Mesenchymal stem cell (in vitro differentiated cells and primary cell): ENCODE results near the gene RBMX.
"Not testable (repeated sequence)": the region's sequence is repeated elsewhere in the genome, so short reads cannot be mapped to it uniquely, and the experiment has no call there.

Experiments
- DNase-seq: peaks from one replicate; pipeline ENCODE4 v3.0.0-alpha.2; 2013
- H2AFZ ChIP-seq: one replicate; pipeline ENCODE4 v1.6.1; 2013; ENCODE audit warnings: low read depth, mild to moderate bottlenecking, control low read depth, inconsistent platforms, low read length, moderate library complexity
- H2AK5ac ChIP-seq: 2 replicates; pipeline ENCODE4 v1.6.1; 2013; ENCODE audit warnings: low read length, moderate library complexity, mild to moderate bottlenecking, inconsistent platforms; ENCODE audit not compliant: severe bottlenecking
- H2BK120ac ChIP-seq: one replicate; pipeline ENCODE4 v1.6.1; 2013; ENCODE audit warnings: low read depth, mild to moderate bottlenecking, inconsistent platforms, low read length, moderate library complexity
- H2BK12ac ChIP-seq, 2 experiments: one replicate each; pipeline ENCODE4 v1.6.1; 2013; ENCODE audit warnings: inconsistent platforms in 2 of 2, low read length in 2 of 2, mild to moderate bottlenecking in 2 of 2, moderate library complexity in 2 of 2, control low read depth in 1 of 2
- H2BK15ac ChIP-seq: one replicate; pipeline ENCODE4 v1.6.1; 2013; ENCODE audit warnings: mild to moderate bottlenecking, low read depth, inconsistent platforms; ENCODE audit not compliant: poor library complexity, severe bottlenecking
- H2BK5ac ChIP-seq: 2 replicates; pipeline ENCODE4 v1.6.1; 2013; ENCODE audit warnings: low read depth, mild to moderate bottlenecking, low read length, control low read depth, inconsistent platforms; ENCODE audit not compliant: poor library complexity, severe bottlenecking
- H3K14ac ChIP-seq, 2 experiments: one replicate each; pipeline ENCODE4 v1.6.1; 2013; ENCODE audit warnings: inconsistent platforms in 2 of 2, low read length in 2 of 2, control low read depth in 1 of 2, mild to moderate bottlenecking in 1 of 2, moderate library complexity in 1 of 2
- H3K18ac ChIP-seq, 2 experiments: one replicate each; pipeline ENCODE4 v1.6.1; 2013; ENCODE audit warnings: inconsistent platforms in 2 of 2, low read length in 2 of 2, control low read depth in 1 of 2, low read depth in 1 of 2, mild to moderate bottlenecking in 1 of 2
- H3K23ac ChIP-seq, 2 experiments: one replicate each; pipeline ENCODE4 v1.6.1; 2013; ENCODE audit warnings: inconsistent platforms in 2 of 2, low read length in 2 of 2, mild to moderate bottlenecking in 2 of 2, moderate library complexity in 2 of 2, control low read depth in 1 of 2
- H3K27ac ChIP-seq: 2 replicates; pipeline ENCODE4 v1.5.1; 2013; ENCODE audit warnings: mild to moderate bottlenecking, moderate library complexity, low read length, control low read depth, inconsistent platforms; ENCODE audit not compliant: poor library complexity, severe bottlenecking
- H3K27me3 ChIP-seq, 2 experiments: 2 replicates each; pipeline versions ENCODE4 v1.6.1 to v1.7.0; 2013; ENCODE audit warnings: low read length in 2 of 2, mild to moderate bottlenecking in 2 of 2, moderate library complexity in 2 of 2, control low read depth in 1 of 2, inconsistent platforms in 1 of 2; ENCODE audit not compliant: control insufficient read depth in 1 of 2, insufficient read depth in 1 of 2
- H3K36me3 ChIP-seq, 2 experiments: 2 replicates each; pipeline versions ENCODE4 v1.6.1 to v1.7.0; 2013; ENCODE audit warnings: low read length in 2 of 2, control low read depth in 1 of 2, inconsistent platforms in 1 of 2, low read depth in 1 of 2, mild to moderate bottlenecking in 1 of 2; ENCODE audit not compliant: insufficient read depth in 2 of 2, control insufficient read depth in 1 of 2
- H3K4ac ChIP-seq, 2 experiments: one replicate each; pipeline ENCODE4 v1.6.1; 2013; ENCODE audit warnings: inconsistent platforms in 2 of 2, low read length in 2 of 2, mild to moderate bottlenecking in 2 of 2, moderate library complexity in 2 of 2, control low read depth in 1 of 2, low read depth in 1 of 2
- H3K4me1 ChIP-seq: 2 replicates; pipeline ENCODE4 v1.6.1; 2013; ENCODE audit warnings: low read depth, low read length, control low read depth; ENCODE audit not compliant: control insufficient read depth, insufficient read depth
- H3K4me2 ChIP-seq: 2 replicates; pipeline ENCODE4 v1.6.1; 2013; ENCODE audit warnings: low read length, mild to moderate bottlenecking, inconsistent platforms; ENCODE audit not compliant: poor library complexity, severe bottlenecking
- H3K4me3 ChIP-seq, 2 experiments: 2 replicates each; pipeline versions ENCODE4 v1.5.1 to v1.7.0; 2013; ENCODE audit warnings: low read length in 2 of 2, mild to moderate bottlenecking in 2 of 2, control low read depth in 1 of 2, low read depth in 1 of 2; ENCODE audit not compliant: insufficient read depth in 1 of 2
- H3K79me1 ChIP-seq: replicated peaks from 2 replicates; pipeline ENCODE4 v1.6.1; 2013; ENCODE audit warnings: mild to moderate bottlenecking, control low read depth, low read length, inconsistent platforms; ENCODE audit not compliant: poor library complexity, severe bottlenecking
- H3K9ac ChIP-seq: 2 replicates; pipeline ENCODE4 v1.7.0; 2013; ENCODE audit warnings: mild to moderate bottlenecking, low read length, moderate library complexity
- H3K9me3 ChIP-seq: 2 replicates; pipeline ENCODE4 v1.7.0; 2013; ENCODE audit warnings: mild to moderate bottlenecking, low read length; ENCODE audit not compliant: control insufficient read depth
- H4K8ac ChIP-seq: one replicate; pipeline ENCODE4 v1.6.1; 2013; ENCODE audit warnings: inconsistent platforms, mild to moderate bottlenecking, low read length, moderate library complexity
- H4K91ac ChIP-seq: one replicate; pipeline ENCODE4 v1.6.1; 2013; ENCODE audit warnings: mild to moderate bottlenecking, low read length, inconsistent platforms
- WGBS: methylation state at CpG from one replicate; pipeline ENCODE4 v1.1.7; 2013; ENCODE audit warnings: mixed read lengths; 5-methylcytosine and 5-hydroxymethylcytosine counted together

The RBMX gene

DNA sequence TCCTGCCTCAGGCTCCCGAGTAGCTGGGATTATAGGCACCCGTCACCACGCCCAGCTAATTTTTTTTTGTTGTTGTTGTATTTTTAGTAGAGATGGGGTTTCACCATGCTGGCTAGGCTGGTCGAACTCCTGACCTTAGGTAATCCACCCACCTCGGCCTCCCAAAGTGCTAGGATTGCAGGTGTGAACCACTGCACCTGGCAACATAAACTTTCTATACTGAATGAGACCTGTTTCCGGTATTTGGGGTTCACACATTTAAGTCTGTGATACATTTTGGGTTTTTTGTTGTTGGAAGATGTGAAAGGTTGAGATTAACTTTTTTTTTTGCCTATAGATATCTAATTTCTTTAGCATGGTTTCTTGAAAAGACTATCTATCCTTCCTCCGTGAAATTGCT, 31.1 kb upstream of the RBMX start:
- H3K79me1 ChIP-seq, H2BK15ac ChIP-seq, H3K36me3 ChIP-seq, H3K27me3 ChIP-seq, H3K23ac ChIP-seq, H3K4me1 ChIP-seq, H3K14ac ChIP-seq, DNase-seq, H3K9me3 ChIP-seq, H4K91ac ChIP-seq, H2BK12ac ChIP-seq, H2AFZ ChIP-seq, H2BK120ac ChIP-seq, H2AK5ac ChIP-seq, H3K27ac ChIP-seq, H4K8ac ChIP-seq, H3K4ac ChIP-seq, H3K4me2 ChIP-seq, H3K18ac ChIP-seq, H2BK5ac ChIP-seq: not testable (repeated sequence)
- peak overlapping the region in 1 of 2 experiments; percentile 87 for H3K4me3 ChIP-seq
- peak overlapping the region; percentile 79 for H3K9ac ChIP-seq
- 94% methylated on average over 1 of the region's 7 CpGs for WGBS

DNA sequence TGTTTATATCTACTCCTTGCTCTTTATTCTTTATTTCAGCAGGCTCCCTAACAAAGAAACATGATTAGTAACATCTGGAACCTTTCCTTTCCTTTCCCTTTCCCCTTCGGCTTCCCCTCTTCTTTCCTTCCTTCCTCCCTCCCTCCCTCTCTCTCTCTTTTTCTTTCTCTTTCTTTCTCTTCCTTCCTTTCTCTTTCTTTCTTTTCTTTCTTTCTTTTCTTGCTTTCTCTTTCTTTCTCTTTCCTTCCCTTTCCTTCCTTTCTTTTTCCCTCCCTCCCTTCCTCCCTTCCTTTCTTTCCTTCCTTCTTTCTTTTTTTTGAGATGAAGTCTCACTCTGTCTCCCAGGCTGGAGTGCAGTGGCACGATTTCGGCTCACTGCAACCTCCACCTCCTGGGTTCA, 30.7 kb upstream of the RBMX start:
- WGBS: 91% methylated on average over 1 of the region's 3 CpGs
- Histone ChIP-seq H3K23ac (no peak overlapping the region), H2BK12ac (no peak overlapping the region), H2AK5ac (no peak overlapping the region), H3K36me3 (no peaks in the 10 kb centered on the region), H3K4ac (no peak overlapping the region), H3K79me1 (no peaks in the 10 kb centered on the region), H4K8ac (no peak overlapping the region), H2BK15ac (no peak overlapping the region), H2BK5ac (no peak overlapping the region), H3K14ac (no peak overlapping the region), H3K4me3 (peak overlapping the region in 1 of 2 experiments; percentile 87), H3K9me3 (no peaks in the 10 kb centered on the region), H2AFZ (no peak overlapping the region), H4K91ac (no peak overlapping the region), H3K9ac (peak overlapping the region; percentile 79), H2BK120ac (no peak overlapping the region), H3K4me2 (no peak overlapping the region), H3K18ac (no peak overlapping the region), H3K27me3 (no peaks in the 10 kb centered on the region), H3K27ac (no peak overlapping the region), H3K4me1 (no peaks in the 10 kb centered on the region)
- DNase-seq: no peak

- Histone ChIP-seq H3K14ac (no peak overlapping the region), H3K4me1 (no peaks in the 10 kb centered on the region)
These were observed 30.1 kb upstream of the RBMX start for GRCh38 chrX:136910565-136911035.

GRCh38 chrX:136909706-136910564, 29.4 kb upstream of the RBMX start:
- Histone ChIP-seq H3K4me3 (peak overlapping the region; percentile 67 to 87), H4K8ac (peak overlapping the region; percentile 77), H4K91ac (no peak overlapping the region), H3K14ac (no peak overlapping the region), H3K4ac (peak overlapping the region in 1 of 2 experiments; percentile 50), H2BK5ac (no peak overlapping the region), H2BK15ac (no peak overlapping the region), H2AFZ (no peak overlapping the region), H3K36me3 (no peaks in the 10 kb centered on the region), H2BK120ac (peak overlapping the region; percentile 3), H3K4me2 (peak overlapping the region; percentile 80), H2BK12ac (no peak overlapping the region), H3K27ac (peak overlapping the region; percentile 60), H3K27me3 (no peaks in the 10 kb centered on the region), H3K18ac (peak overlapping the region; percentile 33 to 50), H3K4me1 (no peaks in the 10 kb centered on the region), H2AK5ac (no peak overlapping the region), H3K79me1 (no peaks in the 10 kb centered on the region), H3K23ac (no peak overlapping the region), H3K9ac (peak overlapping the region; percentile 86), H3K9me3 (no peaks in the 10 kb centered on the region)
- peak; percentile 96 for DNase-seq
- under 1% methylated on average over 19 of the region's 26 CpGs for WGBS

More at GRCh38 chrX:136910565-136911035, 30.1 kb upstream of the RBMX start:
- Histone ChIP-seq H3K9me3 (no peaks in the 10 kb centered on the region), H3K18ac (no peak overlapping the region), H2BK15ac (no peak overlapping the region), H2BK12ac (no peak overlapping the region), H2BK120ac (no peak overlapping the region), H2AK5ac (no peak overlapping the region), H3K4me2 (peak overlapping the region; percentile 39), H3K4me3 (peak overlapping the region in 1 of 2 experiments; percentile 87), H3K27me3 (no peaks in the 10 kb centered on the region), H2AFZ (no peak overlapping the region), H3K4ac (no peak overlapping the region), H4K8ac (no peak overlapping the region), H3K36me3 (no peaks in the 10 kb centered on the region), H3K9ac (peak overlapping the region; percentile 79), H4K91ac (no peak overlapping the region), H3K27ac (no peak overlapping the region), H3K23ac (no peak overlapping the region), H3K79me1 (no peaks in the 10 kb centered on the region), H2BK5ac (no peak overlapping the region)
- 60% methylated on average over 2 of the region's 4 CpGs for WGBS
- peak; percentile 3 for DNase-seq
